Esophagus muscularis mucosa (tissue), 4 donors: ENCODE measurements around the gene STRADB.

Experiments used
- CTCF ChIP-seq, 3 experiments: fragments of 200-600 bp in 2 of 3; fragments of 450-650 bp in 1 of 3; sonication (generic) in 2 of 3; IDR thresholded peaks; one replicate each; pipeline ENCODE4 v1.5.1; 2017 to 2019; ENCODE audit warnings: antibody characterized with exemption in 3 of 3, mild to moderate bottlenecking in 2 of 3, moderate library complexity in 1 of 3
- EP300 ChIP-seq: sonication (generic); formaldehyde crosslinking; IDR thresholded peaks from one replicate; pipeline ENCODE4 v1.6.1; 2017; ENCODE audit warnings: antibody characterized with exemption
- POLR2A ChIP-seq: fragments of 450-650 bp; IDR thresholded peaks from one replicate; pipeline ENCODE4 v1.6.1; 2017; ENCODE audit warnings: antibody characterized with exemption, moderate library complexity, mild to moderate bottlenecking, low read depth
- POLR2AphosphoS5 ChIP-seq, 2 donors: sonication (generic); formaldehyde crosslinking; IDR thresholded peaks; one replicate each; pipeline ENCODE4 v1.6.1; 2017; ENCODE audit warnings: antibody characterized with exemption in 2 of 2

- TF ChIP-seq CTCF (IDR thresholded peaks at IDR 0.05) (no peak), POLR2A (no peak), POLR2AphosphoS5 (IDR thresholded peaks at IDR 0.05) (no peak), EP300 (no peak)
Observed at GRCh38 chr2:201452058-201452921, 750 bp downstream of the STRADB start.
